ENCODE measurements around the gene AGA.

The AGA gene

GRCh38 chr4:177484613-177485021, 42.4 kb upstream of the AGA start:
- H3K4me3 ChIP-seq (ENCODE audit: low read length) = no peak overlapping the region
- DNase-seq (ENCODE audit: low read depth) = peak; percentile 93
- TF ChIP-seq CTCF (IDR thresholded peaks at IDR 0.05; ENCODE audit: insufficient read depth, low read depth, low read length, missing control alignments) = no peak

GRCh38 chr4:177483760-177484159, 41.5 kb upstream of the AGA start:
- TF ChIP-seq CTCF (IDR thresholded peaks at IDR 0.05; ENCODE audit: insufficient read depth, low read depth, low read length, missing control alignments) = no peak
- no peak overlapping the region for H3K4me3 ChIP-seq (ENCODE audit: low read length)
- no peak for DNase-seq (ENCODE audit: low read depth)

GRCh38 chr4:177483271-177483670, 41.0 kb upstream of the AGA start:
- no peak overlapping the region for H3K4me3 ChIP-seq (ENCODE audit: low read length)
- no peak for TF ChIP-seq CTCF (IDR thresholded peaks at IDR 0.05; ENCODE audit: insufficient read depth, low read depth, low read length, missing control alignments)
- peak; percentile 27 for DNase-seq (ENCODE audit: low read depth)

- DNase-seq (ENCODE audit: low read depth) = peak; percentile 77
- no peak overlapping the region for H3K4me3 ChIP-seq (ENCODE audit: low read length)
- no peak for TF ChIP-seq CTCF (IDR thresholded peaks at IDR 0.05; ENCODE audit: insufficient read depth, low read depth, low read length, missing control alignments)
Observed at GRCh38 chr4:177482367-177482766, 40.1 kb upstream of the AGA start.

GRCh38 chr4:177480795-177481194, 38.6 kb upstream of the AGA start:
- peak; percentile 48 for DNase-seq (ENCODE audit: low read depth)
- TF ChIP-seq CTCF (IDR thresholded peaks at IDR 0.05; ENCODE audit: insufficient read depth, low read depth, low read length, missing control alignments) = no peak
- no peak overlapping the region for H3K4me3 ChIP-seq (ENCODE audit: low read length)

GRCh38 chr4:177479063-177479462, 36.8 kb upstream of the AGA start:
- no peak for DNase-seq (ENCODE audit: low read depth)
- TF ChIP-seq CTCF (IDR thresholded peaks at IDR 0.05; ENCODE audit: insufficient read depth, low read depth, low read length, missing control alignments) = no peak
- no peak overlapping the region for H3K4me3 ChIP-seq (ENCODE audit: low read length)

- H3K4me3 ChIP-seq (ENCODE audit: low read length) = no peak overlapping the region
- no peak for TF ChIP-seq CTCF (IDR thresholded peaks at IDR 0.05; ENCODE audit: insufficient read depth, low read depth, low read length, missing control alignments)
- no peak for DNase-seq (ENCODE audit: low read depth)
Observed at GRCh38 chr4:177478496-177478895, 36.3 kb upstream of the AGA start.

All from epithelial cell of esophagus (primary cell).